ENCODE data around the gene HIPK1.

The HIPK1 gene

DNA sequence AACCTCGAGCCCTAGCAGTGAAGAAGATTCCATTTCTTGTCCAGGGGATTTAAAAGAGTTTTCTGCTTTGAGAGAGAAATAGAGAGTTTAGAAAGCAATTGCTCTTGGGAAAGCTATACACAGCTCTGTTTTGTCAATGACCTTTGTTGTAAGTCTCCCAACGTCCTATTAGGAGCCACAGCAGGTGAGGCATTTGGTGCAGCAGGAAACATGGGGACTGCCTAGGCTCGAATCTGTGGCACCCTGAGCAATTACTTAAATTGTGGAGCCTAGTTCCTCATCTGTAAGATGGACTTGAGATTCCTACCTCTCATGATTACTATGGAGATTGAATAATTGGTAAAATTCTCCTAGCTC, 15.8 kb upstream of the HIPK1 start:
- no peak for DNase-seq

DNA sequence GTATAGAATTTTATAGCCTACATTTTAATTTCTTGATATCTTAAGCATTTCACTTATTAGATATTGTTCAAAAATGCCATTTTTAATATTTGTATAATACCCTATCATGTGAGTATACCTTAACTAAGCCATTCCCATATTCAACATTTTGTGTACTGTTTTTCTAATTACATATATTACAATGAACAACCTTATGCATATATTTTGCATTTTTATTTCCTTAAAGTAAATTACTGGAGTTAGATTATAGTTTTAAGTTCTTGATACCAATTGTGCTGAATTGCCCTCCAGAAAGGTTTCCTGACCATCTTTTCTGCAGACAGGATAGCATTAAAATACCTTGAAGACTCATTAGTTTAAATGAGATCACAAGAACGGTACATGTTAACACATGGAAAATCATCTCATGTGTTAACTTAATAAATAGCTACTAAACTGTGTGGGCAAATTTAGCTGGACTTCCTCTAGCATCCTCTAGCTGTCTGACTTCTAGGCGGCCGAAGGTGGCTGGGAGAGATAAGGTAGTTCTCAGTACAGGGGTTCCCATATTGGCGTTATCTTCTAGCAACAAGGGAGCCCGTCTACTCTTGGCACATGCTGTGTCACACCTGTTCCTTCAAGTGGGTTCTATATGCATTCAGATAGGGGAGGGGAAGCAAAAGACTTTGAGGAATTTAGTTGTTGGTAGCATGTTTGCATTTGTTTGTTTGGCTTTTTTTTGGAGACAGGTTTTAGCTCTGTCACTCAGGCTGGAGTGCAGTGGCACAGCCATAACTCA, 15.0 kb upstream of the HIPK1 start:
- no peak for DNase-seq

DNA sequence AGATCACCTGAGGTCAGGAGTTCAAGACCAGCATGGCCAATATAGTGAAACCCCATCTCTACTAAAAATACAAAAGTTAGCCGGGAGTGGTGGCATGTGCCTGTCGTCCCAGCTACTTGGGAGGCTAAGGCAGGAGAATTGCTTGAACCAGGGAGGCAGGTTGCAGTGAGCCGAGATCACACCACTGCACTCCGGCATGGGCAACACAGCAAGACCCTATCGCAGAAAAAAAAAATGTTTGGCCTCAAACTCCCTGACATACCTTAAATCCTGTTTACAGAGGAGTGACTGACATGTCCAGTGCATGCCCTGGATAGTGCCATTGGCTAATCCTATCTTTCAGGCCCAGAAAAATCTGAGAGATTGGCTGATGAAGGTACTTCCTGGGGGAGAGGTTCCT, 12.2 kb upstream of the HIPK1 start:
- no peak for DNase-seq

DNA sequence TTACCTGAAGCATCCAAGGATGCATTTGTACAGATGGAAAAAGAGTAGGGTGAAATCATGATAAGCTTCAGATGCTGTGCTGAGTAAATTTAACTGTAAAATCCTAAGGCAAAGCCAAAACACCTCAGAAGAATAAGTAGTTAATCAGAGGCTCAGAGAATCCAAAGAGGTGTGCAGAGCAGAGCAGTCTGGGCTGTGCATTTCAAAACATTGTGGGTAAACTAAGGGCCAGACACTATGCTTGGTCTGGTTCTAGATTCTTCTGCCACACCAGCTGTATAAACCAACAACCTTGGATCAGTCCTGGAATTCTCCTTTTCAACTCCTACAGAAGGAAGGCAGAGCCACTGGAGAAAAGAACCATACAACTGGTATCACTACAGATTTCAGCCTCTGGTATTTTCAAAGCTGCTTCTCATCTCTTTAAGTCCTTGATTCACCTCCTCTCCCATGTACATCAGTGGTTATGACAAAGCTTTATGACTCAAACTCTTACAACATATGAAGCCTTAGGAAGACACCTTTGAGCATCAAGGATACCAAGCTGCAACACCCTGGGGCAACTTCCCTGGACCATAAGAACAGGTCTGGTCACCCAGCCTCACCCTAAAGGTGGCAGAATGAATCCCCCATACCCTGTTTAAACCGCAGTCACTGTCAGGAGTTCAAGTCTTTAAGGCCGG, 11.6 kb upstream of the HIPK1 start:
- no peak for DNase-seq

DNA sequence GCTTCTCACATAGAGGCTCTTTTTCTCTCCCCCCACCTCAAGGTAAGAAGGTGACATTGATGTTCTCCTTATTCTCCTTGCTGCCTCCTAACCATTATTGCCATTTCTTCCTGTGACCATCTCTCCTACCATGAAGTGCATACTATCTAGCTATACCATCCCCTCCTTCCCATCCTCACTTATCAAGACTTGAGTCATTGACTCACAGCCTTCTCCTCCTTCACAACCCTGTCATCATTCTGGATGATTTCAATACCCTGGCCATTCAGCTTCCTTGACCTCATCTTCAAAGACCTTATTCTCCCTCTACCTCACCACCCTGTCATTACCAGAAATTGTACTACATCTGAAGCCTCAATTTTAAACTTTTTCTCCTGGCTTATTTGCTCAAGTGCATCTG, 10.9 kb upstream of the HIPK1 start:
- DNase-seq, result no peak

DNA sequence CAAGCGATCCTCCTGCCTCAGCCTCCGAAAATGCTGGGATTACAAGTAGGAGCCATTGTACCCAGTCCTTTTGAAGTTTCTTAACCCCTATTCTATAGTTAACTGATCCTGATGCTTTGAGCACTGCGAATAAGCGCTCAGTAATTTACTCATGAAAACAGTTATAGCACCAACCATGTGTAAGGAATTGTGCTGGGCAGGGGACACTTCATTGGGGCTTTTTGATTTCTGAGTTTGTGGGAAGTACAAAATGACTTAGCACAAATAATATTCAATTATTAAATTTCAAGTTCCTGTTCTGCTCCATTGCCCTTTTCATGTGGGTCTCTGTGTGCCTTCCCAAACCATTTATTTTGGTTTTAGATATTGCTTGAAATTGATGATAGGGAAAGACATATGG, 6.2 kb upstream of the HIPK1 start:
- DNase-seq, result no peak

DNA sequence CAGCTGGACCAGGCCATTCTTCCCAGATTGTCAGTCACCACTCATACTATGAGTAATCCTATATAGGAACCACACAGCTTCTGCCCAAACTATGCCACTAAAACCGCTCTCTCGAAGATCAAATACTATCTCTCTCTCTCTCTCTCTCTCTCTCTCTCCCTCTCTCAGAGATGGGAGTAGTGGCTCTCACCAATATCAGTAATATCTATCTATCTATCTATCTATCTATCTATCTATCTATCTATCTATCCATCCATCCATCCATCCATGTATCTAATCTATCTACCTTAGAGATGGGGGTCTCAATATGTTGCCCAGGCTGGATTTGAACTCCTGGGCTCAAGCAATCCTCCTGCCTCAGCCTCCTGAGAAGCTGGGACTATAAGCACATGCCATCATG, 4.7 kb upstream of the HIPK1 start:
- DNase-seq, result no peak

DNA sequence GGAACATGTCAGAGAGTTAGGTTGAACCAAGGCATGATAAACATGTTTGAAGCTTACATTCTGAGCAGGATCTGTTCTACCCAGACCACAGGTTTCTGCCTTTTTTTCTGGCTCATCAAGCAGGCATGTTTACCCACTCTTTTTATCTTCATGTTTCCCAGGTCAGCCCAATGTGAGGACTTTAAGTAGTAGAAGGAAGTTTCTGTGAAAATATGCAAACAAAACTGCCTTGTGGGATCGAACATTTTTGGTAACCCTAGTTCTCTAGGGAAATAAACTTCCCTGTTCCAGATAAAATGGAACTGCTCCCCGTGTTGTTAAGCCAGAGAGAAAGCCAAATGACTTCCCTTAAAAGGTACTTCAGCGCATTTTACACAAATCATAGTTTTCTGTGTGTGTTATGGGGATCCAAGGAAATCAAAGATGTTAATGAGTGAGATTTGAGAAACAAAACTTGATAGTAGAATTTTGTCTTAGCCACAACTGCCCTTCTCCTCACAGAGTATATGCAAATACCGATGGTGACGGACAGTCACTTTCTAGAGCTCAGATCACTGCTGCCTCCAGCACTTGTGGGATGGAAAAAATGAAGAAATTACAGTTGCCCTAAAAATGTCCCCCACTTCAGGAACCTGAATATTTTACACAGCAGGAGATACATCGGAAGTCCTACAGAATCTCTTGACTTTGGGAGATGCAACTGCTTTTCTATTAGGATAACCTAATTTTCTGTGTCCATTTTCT, 765 bp upstream of the HIPK1 start:
- peak in 1 of 56 donors; percentile 61 for DNase-seq

DNA sequence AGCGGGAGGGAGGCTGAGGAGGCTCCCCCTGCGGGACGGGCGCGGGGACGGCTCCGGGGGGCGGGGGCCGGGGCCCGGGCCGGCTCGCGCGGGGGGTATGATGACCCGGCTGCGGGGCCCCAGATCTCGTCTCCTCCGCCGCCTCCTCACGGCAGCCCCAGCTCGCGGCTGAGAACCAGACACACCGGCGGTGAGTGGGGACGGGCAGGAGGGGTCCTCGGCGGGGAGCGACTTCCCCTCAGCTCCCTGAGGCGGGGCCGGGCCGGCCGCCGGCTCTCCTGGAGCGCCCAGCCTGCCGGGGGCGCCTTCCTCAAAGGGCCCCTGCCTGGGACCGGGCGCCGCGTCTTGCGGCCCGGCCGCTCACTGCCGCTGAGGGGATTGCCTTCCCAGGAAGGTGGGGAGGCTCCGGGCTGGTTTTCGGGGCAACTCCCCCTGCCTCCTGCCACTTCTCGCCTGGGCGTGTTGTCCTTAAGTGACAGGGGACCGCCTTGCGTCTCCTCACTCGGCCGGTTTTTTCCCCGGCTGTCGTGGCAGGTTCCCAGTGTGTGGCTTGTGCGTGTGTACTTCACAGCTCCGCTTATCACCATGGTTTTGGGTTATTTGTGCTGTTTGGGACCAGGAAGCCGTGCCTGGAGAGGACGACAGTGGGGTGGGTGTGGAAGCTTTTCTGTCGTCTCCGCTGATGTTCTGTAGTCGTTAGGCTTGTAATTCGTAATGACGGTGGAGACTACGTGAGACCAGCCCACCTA, 800 bp downstream of the HIPK1 start:
- DNase-seq, result peak in 26 of 56 donors; percentile 20 to 76 (median 52)

DNA sequence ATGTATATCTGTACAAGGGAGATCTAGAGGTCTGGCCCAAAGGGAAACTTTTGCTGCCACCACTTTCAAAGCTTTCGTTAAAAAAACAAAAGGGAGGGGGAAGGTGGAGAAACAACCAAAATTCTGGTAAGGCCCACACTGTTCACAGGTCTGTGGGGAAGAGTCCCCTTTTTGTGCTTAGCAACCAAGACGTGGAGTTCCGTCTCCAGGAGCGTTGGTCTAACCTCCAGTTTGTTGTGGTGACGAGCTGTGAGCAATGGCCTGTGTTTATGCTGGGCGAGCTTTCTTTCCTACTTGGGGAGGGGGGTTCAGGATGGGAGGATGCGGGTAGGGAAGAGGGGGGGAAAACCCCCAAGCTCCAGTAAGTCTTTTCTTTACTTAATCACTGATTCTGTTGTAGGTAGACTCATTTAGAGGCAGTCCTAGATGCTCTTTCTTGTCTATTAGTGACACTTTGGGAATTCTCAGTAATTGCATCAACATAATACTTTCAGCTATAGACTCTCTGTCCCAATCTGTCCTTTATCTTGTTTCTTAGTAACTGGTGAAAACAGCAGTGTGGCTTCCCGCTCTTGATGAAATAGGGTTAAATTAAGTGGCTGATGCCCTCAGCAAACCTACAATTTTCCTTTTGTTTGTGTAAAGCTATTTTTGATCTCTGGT, 1.5 kb downstream of the HIPK1 start:
- DNase-seq, result peak in 1 of 56 donors; percentile 14

DNA sequence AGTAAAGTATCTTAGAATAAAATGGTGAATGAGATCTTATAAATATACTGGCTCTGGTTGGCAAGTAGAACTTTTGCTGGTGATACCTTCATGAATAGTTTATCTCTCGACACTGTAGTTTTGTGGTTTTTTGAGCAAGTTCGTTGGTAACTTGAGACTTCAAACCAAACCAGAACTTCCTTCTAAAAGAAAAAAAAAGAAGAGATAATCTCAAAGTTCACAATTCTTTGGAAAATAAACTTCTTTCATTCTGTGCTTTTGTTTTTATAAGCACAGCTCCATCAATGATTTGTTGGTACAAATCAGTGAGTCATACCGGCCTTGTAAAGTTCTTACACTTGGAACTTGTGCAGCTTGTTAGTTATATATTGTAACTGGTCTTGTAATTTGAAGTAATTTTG, 2.3 kb downstream of the HIPK1 start:
- DNase-seq, result no peak

DNA sequence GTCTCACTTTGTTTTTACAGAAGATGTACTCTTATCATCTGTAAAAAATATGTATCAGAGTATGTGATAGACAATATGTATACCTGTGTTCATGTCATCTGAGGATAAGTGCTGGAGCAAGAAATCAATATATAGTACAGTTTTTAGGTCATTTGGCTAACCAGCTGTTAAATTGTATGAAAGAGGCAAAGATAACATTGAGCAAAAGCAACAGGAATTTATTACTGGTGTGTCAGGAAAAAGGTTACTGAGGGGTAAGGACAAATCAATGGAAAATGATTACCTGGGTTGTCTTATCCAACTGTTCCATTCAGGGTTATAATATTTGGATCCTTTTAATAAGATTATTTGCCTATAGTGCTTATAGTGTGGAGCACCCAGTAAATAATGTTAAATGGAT, 4.9 kb downstream of the HIPK1 start:
- DNase-seq, result no peak

DNA sequence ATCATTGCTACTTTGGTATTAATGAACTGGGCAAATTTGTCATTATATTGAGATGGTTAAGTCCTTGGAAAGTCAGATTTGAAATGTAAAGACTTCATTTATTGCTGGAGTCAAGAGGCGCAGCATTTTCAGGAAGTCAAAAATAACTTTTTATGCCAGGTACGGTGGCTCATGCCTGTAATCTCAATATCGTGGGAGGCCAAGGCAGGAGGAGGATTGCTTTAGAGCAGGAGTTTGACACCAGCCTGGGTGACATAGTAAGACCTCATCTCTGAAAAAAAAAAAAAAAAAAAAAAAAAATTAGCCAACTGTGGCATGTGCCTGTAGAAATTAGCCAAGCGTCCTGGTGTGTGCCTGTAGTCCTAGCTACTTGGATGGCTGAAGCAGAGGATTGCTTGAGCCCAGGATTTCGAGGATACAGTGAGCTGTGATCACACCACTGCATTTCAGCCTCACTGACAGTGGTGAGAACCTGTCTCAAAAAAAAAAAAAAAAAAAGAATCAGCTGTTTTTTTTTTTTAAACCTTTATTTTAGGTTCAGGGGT, 5.5 kb downstream of the HIPK1 start:
- peak in 2 of 56 donors; percentile 11 to 14 for DNase-seq

DNA sequence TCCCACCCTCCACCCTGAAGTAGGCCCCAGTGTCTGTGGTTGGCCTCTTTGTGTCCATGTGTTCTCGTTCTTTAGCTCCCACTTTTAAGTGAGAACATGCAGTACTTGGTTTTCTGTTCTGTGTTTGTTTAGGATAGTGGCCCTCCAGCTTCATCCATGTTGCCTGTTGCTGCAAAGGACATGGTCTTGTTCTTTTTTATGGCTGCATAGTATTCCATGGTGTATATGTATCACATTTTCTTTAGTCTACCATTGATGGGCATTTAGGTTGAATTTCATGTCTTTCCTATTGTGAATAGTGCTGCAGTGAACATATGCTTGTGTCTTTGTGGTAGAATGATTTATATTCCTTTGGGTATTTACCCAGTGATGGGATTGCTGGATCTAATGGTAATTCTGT, 6.1 kb downstream of the HIPK1 start:
- no peak for DNase-seq

DNA sequence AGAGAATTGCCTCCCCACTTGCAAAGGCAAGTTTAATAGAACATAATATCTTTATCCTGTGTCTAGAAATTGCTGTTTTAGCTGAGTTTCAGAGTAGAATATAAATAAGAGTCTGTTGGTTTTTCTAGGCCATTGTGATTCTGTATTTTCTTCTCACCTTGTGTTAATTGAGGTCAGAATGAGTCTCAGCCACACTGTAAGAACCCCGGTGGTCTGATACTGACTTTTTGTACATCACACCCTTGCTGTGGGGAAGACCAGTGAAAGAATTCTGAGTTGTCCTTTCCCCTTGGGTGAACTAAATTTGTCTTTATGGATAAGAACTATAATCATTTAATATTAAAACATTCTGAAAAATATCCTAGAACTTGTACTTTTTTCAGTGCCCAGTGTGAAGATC, 6.8 kb downstream of the HIPK1 start:
- DNase-seq, result no peak

DNA sequence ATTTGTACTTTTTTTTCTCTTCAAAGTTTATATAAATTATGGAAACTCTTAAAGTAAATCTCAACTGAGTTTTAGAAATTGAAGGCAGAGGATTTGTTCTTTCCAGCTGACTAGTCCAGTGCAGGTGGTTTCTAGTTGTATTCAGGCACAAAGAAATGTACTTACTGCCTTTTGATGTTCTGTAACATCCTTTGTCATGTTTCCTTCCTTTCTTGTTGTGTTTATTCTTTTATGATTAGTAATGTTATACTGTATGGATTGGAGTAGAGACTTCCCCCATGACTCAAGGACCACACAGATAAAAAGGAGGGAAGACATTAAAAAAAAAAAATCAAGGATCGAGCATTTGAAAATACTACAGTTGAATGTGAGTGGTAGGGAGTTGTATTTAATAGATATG, 8.0 kb downstream of the HIPK1 start:
- no peak for DNase-seq

DNA sequence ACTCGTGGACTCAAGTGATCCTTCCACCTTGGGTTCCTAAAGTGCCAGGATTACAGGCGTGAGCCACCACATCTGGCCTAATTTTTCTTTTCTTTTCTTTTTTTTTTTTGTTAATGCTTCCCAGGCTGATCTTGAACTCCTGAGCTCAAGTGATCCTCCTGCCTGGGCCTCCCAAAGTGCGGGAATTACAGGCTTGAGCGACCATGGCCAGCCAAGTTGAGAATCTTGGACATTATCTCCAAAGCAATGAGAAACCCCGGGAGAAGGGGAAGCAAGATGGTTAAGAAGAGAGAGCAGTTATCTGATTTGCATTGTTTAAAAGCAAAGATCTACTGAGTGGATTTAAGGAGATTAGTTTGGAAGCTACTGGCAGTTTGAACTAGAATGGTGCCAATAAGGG, 9.1 kb downstream of the HIPK1 start:
- no peak for DNase-seq

DNA sequence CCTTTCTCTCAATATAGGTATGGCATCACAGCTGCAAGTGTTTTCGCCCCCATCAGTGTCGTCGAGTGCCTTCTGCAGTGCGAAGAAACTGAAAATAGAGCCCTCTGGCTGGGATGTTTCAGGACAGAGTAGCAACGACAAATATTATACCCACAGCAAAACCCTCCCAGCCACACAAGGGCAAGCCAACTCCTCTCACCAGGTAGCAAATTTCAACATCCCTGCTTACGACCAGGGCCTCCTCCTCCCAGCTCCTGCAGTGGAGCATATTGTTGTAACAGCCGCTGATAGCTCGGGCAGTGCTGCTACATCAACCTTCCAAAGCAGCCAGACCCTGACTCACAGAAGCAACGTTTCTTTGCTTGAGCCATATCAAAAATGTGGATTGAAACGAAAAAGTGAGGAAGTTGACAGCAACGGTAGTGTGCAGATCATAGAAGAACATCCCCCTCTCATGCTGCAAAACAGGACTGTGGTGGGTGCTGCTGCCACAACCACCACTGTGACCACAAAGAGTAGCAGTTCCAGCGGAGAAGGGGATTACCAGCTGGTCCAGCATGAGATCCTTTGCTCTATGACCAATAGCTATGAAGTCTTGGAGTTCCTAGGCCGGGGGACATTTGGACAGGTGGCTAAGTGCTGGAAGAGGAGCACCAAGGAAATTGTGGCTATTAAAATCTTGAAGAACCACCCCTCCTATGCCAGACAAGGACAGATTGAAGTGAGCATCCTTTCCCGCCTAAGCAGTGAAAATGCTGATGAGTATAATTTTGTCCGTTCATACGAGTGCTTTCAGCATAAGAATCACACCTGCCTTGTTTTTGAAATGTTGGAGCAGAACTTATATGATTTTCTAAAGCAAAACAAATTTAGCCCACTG, 11.5 kb downstream of the HIPK1 start:
- no peak for DNase-seq

DNA sequence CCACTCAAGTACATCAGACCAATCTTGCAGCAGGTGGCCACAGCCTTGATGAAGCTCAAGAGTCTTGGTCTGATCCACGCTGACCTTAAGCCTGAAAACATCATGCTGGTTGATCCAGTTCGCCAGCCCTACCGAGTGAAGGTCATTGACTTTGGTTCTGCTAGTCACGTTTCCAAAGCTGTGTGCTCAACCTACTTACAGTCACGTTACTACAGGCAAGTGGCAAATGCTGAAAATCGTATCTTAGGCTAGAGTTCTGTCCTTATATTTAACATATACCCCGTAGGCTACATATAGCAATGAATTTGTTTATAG, 12.1 kb downstream of the HIPK1 start:
- no peak for DNase-seq

DNA sequence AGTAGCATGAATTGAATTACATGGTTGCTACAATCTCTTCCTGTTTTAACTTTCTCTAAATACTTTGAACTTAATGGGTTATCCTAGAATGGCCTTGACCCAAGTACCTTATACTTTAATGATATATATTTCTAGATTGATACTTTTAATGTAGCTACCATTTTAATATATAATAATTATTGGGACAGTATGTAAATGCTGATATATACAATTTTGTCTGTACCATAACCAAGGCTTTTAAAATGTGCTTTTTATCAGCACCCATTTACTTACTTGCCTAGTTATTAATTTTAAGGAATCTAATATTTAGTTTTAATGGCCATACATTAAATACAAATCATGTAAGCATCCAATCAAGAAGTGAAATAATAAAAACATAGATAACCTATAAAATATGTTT, 13.4 kb downstream of the HIPK1 start:
- no peak for DNase-seq
